Keratinocyte (primary cell): ENCODE measurements around the gene MLLT3.

Experiments
- CTCF ChIP-seq, 3 experiments: IDR thresholded peaks in 1 of 3; conservative IDR thresholded peaks in 1 of 3; optimal IDR thresholded peaks in 1 of 3; 2 replicates in 2 of 3; 3 replicates in 1 of 3; pipeline versions ENCODE3 to v1.5.1; 2011; ENCODE audit warnings: low read length in 3 of 3, mild to moderate bottlenecking in 3 of 3, moderate library complexity in 2 of 3, control low read depth in 1 of 3, inconsistent platforms in 1 of 3; ENCODE audit not compliant: insufficient read depth in 2 of 3; ENCODE audit errors: extremely low read depth in 1 of 3
- EZH2 ChIP-seq: IDR thresholded peaks from one replicate; pipeline ENCODE4 v1.6.1; 2012; ENCODE audit warnings: inconsistent platforms, mild to moderate bottlenecking, low read length, moderate library complexity

GRCh38 chr9:20616808-20617207, 5.5 kb downstream of the MLLT3 start:
- no peak for TF ChIP-seq EZH2
- TF ChIP-seq CTCF (optimal IDR thresholded peaks at IDR 0.05 in 1 of 3, IDR thresholded peaks at IDR 0.05 in 1 of 3, conservative IDR thresholded peaks at IDR 0.05 in 1 of 3; ENCODE audit: extremely low read depth in 1 of 3, insufficient read depth in 2 of 3, low read length in 3 of 3): no peak
